GM23248 (cell line): ENCODE data around the gene SLC5A10.
"Not testable (repeated sequence)": the region's sequence is repeated elsewhere in the genome, so short reads cannot be mapped to it uniquely, and the experiment has no call there.

Source experiments
- EZH2 ChIP-seq: fragments of 200-600 bp; sonication (generic); IDR thresholded peaks from 2 replicates; pipeline ENCODE4 v1.6.1; 2018; ENCODE audit warnings: antibody characterized with exemption, mild to moderate bottlenecking; ENCODE audit not compliant: insufficient read depth, poor library complexity, severe bottlenecking
- EZH2phosphoT487 ChIP-seq: fragments of 200-600 bp; sonication (generic); IDR thresholded peaks from 2 replicates; pipeline ENCODE4 v1.6.1; 2018; ENCODE audit warnings: antibody characterized with exemption, moderate library complexity, mild to moderate bottlenecking, low read depth; ENCODE audit not compliant: insufficient read depth

- TF ChIP-seq EZH2, EZH2phosphoT487: not testable (repeated sequence)
Measured at GRCh38 chr17:19038730-19039129, 86.8 kb downstream of the SLC5A10 start.
